Measurements from ENCODE around the gene ZBTB47.

Gene ZBTB47

GRCh38 chr3:42691816-42692666 lies 38.5 kb downstream of the ZBTB47 start:
- no peak overlapping the region for H3K27ac ChIP-seq
- TF ChIP-seq CTCF (IDR thresholded peaks at IDR 0.05) (no peak), ZFX (IDR thresholded peaks at IDR 0.05; ENCODE audit: borderline replicate concordance) (no peak)

- TF ChIP-seq CTCF (IDR thresholded peaks at IDR 0.05): no peak
- no peak overlapping the region for H3K27ac ChIP-seq
These were observed 39.4 kb downstream of the ZBTB47 start for GRCh38 chr3:42692667-42693529.

- TF ChIP-seq CTCF (IDR thresholded peaks at IDR 0.05): no peak
- no peak for TF ChIP-seq ZFX (IDR thresholded peaks at IDR 0.05; ENCODE audit: borderline replicate concordance)
- no peak overlapping the region for H3K27ac ChIP-seq
These were observed 40.0 kb downstream of the ZBTB47 start for GRCh38 chr3:42693530-42693930.

GRCh38 chr3:42694366-42694765 lies 40.9 kb downstream of the ZBTB47 start:
- TF ChIP-seq CTCF (IDR thresholded peaks at IDR 0.05) (no peak), ZFX (IDR thresholded peaks at IDR 0.05; ENCODE audit: borderline replicate concordance) (no peak)
- no peak overlapping the region for H3K27ac ChIP-seq

- no peak overlapping the region for H3K27ac ChIP-seq
- no peak for TF ChIP-seq CTCF (IDR thresholded peaks at IDR 0.05)
- no peak for TF ChIP-seq ZFX (IDR thresholded peaks at IDR 0.05; ENCODE audit: borderline replicate concordance)
These were observed 43.1 kb downstream of the ZBTB47 start for GRCh38 chr3:42696356-42697288.

- H3K27ac ChIP-seq: no peak overlapping the region
- TF ChIP-seq ZFX (IDR thresholded peaks at IDR 0.05; ENCODE audit: borderline replicate concordance): no peak
- TF ChIP-seq CTCF (IDR thresholded peaks at IDR 0.05): no peak
These were observed 44.0 kb downstream of the ZBTB47 start for GRCh38 chr3:42697289-42698051.
